Measurements from ENCODE around the gene HS3ST3B1.

Gene HS3ST3B1

DNA sequence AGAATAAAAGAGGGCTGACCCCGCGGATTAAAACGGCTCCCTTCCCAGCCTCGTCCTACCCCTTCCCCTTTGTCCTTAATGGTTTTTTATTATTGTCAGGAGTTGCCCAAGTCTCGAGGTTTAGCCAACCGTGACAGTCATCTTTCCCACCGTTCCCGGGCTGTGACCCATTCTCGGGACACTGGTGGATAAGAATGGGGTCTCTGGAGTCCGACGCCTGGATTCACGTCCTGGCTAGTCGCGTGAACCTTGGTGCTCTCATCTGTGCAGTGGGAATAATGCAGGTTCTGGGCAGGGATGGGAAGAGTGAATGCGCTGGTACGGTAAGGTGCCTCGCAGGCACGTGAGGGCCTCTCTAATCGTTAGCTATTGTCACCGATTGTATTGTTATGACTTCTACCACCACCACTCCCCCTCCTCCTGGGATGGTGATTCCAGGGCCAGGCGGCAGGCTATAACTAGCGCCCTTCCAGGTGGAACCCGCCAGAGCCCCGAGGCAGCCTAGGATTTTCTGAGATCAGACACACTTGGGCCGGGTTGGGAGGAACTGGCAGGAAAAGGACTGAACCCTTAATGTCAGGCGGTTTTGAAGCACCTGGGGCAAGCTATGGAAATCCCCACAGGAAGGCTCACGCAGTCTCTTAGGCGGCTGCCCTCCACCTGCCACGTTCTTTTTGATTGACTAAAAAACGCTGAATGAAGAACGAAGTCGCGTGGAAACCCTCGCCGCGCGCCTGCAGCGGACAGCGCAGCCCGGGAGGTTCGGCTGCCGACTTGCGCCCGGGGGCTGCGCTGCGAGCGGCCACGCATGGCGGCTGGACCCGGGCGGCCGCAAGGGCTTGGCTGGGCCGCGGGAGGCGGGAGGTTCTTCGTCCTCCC, 2.7 kb downstream of the HS3ST3B1 start:
- no peak for DNase-seq (ENCODE audit: low read depth in 3 of 3, low spot score in 1 of 3)

DNA sequence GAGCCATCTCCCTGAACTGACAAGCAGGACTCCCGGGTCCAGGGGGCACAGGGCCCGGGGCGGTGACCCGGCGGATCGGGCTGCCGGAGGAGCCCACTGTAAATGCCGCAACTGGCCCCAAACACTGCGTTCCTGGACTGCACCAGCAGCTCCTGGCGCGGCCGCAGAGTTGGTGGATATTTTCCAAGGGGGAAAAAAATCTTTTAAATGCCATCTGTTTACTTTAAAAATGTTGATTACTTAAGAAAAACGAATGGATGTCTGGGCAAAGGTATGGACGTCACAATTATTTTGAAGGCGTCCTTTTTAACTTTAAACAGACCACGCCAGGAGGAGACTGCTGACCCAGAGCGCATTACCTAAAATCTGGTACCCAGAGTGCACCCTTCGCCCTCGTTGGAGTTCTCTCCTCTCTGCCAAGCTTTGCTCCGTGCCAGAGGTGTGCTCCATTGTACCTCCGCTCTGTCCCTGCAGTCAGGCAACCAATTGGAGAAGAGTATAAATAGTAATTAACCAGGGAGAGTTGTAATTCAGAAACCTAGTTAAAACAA, 3.4 kb downstream of the HS3ST3B1 start:
- DNase-seq (ENCODE audit: low read depth in 3 of 3, low spot score in 1 of 3): no peak

DNA sequence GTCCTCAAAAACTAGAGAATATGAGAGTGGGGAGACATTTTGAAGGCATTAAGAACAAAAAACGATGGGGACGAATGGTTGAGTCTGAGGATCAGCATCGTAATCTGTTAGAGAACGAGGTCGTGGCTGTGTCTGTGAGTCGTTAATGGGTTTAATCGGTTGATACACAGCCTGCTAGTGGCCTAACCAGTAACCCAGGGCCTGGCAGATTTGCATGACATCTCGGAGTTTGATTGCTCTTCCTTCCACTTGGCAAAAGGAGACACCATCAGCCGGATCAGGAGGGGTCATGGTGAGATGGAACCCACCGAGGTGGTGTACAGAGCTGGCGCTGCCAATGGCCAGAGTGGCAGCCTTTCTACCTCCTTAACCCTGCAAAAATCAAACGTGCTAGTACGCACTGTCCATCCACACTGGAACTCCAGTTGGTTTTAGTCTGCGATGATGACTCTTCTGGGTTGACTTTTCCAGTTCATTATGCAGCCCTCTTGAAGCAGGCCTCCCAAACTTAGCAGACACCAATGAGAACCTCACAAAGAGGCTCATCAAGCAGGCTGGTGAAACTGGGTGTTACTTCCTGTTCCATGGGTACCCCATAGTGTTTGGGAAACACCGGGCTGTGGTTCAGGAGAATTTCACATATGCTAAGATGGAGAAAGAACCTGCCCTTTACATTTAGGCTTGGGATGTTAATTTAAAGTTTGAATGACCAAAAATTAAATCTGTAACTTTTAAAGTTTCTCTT, 4.1 kb downstream of the HS3ST3B1 start:
- DNase-seq (ENCODE audit: low read depth in 3 of 3, low spot score in 1 of 3): no peak

DNA sequence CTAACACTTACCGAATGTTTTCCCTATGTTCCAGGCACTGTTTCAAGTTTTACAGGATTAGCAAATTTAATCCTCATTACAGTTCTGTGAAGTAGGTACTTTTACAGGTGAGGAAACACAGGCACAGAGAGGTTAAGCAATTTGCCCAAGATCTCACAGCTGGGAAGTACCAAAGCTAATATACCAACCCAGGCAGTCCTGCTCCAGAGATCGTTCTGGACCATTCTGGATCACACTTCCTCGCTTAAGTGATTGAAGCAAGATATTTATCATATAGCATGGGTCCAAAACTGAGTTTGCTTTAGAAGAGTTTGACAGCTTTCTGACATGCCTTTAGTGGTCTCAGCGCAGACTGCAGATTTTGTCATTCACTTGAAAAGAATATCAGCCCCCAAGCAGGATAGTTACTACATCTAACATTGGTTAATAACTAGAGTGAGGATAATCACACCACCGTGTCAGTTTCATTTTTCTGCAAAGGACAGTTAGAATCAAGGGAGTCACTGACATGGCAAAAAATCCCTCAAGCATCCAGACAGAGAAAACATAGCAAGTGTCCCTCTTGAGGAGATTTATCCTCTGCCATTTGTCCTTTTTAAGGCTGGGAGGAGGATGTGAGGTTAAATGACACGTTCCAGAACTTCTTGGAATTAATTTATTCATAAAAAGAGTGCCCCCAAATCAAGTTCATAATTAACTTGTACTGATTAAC, 5.1 kb downstream of the HS3ST3B1 start:
- DNase-seq (ENCODE audit: low read depth in 3 of 3, low spot score in 1 of 3): no peak

DNA sequence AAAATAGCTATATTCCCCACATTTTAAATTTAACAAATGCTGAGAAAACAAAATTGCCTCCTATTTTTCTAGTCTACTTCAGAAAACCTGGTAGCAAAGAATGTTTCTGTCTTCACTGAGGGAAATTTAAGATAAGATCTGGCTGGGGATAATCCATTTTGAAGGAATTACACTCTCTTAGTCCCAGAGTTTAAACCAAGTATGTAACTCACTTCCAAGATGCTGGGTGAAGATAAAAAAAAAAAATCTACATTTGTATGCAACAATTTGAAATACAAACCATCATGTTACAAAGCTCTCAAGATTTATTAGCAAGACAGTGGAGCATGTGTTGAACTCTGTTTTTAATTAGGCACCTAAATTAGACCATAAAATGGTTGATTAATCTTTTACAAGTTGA, 5.7 kb downstream of the HS3ST3B1 start:
- no peak for DNase-seq (ENCODE audit: low read depth in 3 of 3, low spot score in 1 of 3)

DNA sequence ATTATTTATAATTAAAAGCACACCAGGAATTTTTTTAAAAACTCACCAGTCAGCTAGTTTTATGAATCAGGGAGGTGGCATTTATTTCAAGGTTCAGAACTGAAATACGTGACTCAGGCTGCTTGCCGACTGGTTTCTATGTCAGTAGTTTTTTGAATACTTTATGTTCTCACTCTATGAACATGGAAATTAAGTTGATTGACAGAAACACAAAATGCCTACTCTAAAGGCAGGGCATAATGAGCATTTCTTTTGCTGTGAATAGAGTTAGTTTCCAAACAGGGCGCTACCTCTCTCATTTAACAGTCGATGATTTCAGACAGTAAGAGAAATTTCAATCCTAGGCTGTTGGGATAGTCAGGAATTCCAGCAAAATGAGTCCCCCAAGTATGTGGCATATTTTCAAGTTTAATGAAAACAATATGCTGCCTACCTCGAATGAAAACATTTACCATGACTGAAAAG, 6.7 kb downstream of the HS3ST3B1 start:
- DNase-seq (ENCODE audit: low read depth in 3 of 3, low spot score in 1 of 3): no peak

DNA sequence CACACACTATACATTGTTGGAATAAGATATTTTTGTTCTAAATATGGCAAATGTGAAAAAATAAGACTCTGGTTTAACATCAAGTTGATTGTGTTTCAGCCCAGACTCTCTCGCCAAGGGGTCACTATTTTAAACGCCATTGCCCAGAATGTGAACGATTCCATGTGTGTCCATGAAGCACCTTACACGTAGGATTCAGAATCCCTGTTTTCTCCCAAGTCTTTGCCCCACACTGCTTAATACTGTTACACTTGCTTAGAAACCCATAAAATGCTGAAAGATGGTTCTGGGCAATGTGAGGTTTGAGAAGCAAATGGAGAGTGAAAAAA, 7.7 kb downstream of the HS3ST3B1 start:
- DNase-seq (ENCODE audit: low read depth in 3 of 3, low spot score in 1 of 3): no peak

DNA sequence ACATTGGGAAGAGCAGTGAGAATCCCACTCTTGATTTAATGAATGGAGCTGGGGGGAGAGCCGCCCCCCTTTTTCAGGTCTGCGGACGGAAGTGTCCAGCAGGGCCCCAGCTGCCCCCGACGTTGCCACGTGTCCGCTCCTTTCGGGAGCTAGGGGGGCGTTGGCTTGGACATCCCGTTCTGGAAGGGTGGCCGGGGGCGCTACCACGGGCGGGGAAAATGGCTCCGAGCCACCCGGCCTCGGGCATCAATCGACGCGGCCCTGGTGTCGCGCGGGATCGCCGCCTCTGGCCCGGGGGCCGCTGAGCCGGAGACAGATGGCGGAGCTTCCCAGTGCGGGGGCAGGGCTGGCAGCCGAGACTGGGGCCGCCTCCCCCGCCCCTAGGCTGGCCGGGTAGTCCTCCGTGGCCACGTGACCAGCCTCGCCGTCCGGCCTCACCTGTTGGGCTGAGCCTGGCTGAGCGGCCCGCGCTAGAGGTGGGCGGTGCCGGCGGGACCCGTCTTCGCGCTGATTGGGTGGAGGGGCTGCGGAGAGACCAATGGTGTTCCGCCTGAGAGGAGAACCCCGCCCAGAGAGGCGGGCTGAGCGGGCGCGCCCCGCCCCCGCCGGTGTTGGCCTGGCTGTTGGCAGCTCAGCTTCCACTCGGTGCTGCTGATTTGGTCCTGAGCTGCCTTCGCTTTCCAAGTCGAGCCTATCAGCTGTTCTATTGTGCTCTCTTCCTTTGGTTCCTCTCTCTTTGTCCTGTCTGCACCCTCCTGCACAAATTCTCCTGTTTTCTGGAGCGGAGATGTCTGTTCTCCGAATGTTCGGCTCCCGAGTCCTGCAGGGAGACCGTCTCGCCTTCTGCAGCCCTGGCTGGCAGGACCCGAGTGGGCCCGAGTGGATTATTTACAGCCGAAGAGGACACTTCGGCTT, 8.3 kb downstream of the HS3ST3B1 start:
- DNase-seq (ENCODE audit: low read depth in 3 of 3, low spot score in 1 of 3): peak; percentile 77 to 90 (median 85)

DNA sequence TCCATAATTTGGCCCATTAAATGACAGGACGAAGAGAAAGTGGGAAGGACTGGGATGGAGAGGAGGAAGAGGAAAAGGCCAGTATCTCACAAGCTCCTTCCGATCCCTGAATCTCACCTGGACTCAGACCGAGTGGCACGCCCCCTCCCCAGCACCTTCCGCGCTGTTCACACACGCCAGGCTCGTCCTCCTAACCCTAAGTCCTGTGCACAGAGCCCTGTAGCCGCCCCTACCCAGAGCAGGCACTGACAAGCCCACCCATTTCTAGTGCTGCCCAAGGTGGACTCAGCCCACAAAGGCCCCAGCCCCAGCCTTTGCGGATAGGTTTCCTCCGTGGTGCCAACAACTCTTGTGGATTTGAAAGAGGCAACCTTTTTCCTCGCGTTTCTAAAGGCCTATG, 9.2 kb downstream of the HS3ST3B1 start:
- no peak for DNase-seq (ENCODE audit: low read depth in 3 of 3, low spot score in 1 of 3)

DNA sequence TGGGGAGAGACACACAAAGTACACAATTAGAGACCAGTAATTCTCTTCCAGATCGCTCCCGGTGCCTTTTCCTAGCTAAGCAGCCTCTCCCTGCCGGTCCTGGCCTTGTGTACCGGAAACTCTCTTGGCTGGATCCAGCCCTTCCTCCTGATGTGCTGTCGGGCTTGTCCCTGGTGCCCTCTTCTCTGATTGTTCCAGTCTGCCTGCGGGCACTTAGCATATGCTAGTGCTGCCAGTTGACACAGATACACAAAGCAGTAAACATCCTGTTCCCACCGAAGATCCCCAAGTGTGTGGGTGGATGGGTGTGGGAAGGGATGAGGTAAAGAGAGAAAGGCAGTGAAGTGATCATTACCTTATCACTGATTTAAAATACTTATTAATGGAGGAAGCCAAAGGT, 9.7 kb downstream of the HS3ST3B1 start:
- no peak for DNase-seq (ENCODE audit: low read depth in 3 of 3, low spot score in 1 of 3)

DNA sequence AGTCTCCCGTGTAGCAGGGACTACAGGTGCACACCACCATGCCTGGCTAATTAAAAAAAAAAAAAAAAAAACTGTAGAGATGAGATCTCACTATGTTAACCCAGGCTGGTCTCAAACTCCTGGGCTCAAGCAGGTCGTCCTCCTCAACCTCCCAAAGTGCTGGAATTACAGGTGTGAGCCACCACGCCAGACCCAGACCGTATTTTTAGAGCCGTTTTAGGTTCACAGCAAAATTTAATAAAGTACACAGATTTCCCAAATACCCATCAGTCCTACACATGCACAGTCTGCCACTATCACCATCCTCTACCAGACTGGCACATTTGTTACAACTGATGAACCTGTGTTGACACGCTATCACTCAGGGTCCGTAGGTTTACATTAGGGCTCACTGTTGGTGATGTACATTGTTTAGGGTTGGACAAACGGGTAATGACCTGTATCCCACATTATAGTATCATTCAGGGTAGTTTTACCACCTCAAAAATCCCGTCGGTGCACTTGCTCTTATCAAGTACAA, 10.4 kb downstream of the HS3ST3B1 start:
- no peak for DNase-seq (ENCODE audit: low read depth in 3 of 3, low spot score in 1 of 3)

DNA sequence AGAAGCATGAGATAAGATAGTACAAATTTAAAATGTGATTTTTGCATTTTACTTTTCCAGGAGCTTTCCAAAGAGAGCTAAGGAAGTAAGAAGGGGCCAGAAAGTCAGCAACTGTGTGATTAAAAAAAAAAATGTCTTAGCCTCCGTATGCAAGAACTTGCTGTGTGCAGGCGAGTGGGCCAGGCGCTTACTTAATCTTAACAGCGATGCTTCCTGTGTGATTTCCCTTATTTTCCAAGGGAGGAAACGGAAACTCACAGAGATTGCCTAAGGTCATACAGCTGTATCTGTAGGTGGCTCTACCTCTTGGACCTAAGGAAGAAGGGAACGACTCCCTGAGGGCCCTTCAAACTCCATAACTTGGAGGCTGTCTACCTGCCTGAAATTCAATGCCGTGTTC, 11.1 kb downstream of the HS3ST3B1 start:
- no peak for DNase-seq (ENCODE audit: low read depth in 3 of 3, low spot score in 1 of 3)

DNA sequence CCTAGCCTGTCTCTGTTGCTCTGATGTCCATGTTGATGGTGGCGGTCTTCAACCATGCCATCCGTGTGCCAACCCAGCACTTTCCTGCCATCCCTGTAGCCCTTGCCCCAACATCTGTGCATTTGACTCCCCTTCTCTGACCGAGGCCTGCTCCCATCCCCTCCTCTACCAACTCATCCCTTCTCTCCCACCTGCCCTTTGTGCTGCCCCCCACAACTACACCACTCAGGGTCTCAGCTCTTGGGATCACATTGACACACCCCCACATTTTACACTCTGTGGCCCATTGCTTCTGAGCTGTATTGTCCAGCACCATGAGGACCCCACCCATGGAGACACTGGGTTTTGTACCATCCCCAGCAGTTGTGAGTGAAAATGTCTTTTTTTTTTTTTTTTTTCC, 11.6 kb downstream of the HS3ST3B1 start:
- no peak for DNase-seq (ENCODE audit: low read depth in 3 of 3, low spot score in 1 of 3)

DNA sequence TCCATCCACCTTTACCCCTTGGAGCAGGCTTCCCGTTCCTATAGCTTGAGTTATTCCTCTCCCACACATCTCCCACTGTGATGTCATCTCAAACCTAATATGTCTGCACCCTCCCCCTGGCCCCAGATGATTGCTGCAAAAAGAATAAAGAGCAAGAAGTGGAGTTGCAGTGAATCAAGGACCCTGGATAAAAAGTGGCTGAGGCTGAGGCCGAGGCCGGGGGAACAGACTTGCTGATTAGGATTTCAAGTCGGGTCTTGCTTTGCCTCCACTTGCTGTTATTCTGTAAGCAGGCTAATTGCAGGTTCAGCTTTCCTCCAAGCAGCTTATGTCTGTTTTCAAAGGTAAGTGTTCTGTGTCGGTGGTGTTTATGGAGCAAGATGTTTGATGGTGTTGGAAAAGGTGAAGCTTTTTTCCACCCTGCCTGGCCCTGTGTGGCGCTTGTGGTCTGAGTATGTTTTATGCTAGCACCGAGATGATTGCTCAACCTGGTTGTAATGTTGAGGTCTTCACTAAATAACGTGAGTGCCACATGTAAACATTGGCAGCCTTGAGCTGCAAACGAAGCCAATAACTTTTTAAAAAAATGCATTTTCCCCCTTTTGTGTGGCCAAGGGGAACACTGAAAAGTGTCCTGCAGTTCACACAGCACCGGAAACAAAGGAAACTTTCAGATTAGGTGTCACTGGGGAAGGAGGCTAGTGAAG, 15.4 kb downstream of the HS3ST3B1 start:
- DNase-seq (ENCODE audit: low read depth in 3 of 3, low spot score in 1 of 3): no peak

DNA sequence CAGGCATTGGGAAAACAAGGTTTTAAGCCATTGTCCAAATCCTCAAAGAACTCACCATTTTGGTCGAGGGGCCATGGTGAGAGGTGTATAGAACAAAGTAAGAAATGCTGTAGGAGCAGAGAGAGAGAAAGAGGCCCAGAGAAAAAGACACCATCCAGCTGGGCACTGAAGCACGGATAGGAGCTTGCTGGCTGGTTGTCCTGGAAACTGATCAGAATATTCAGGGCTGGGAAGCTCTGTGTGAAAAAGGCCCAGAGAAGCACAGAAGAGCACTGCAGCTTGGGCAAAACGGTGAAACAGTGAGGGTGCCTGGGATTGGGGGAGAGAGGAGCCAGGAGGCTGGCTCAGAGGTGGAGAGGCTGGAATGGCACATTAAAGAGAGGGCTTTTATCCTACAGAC, 16.5 kb downstream of the HS3ST3B1 start:
- no peak for DNase-seq (ENCODE audit: low read depth in 3 of 3, low spot score in 1 of 3)

DNA sequence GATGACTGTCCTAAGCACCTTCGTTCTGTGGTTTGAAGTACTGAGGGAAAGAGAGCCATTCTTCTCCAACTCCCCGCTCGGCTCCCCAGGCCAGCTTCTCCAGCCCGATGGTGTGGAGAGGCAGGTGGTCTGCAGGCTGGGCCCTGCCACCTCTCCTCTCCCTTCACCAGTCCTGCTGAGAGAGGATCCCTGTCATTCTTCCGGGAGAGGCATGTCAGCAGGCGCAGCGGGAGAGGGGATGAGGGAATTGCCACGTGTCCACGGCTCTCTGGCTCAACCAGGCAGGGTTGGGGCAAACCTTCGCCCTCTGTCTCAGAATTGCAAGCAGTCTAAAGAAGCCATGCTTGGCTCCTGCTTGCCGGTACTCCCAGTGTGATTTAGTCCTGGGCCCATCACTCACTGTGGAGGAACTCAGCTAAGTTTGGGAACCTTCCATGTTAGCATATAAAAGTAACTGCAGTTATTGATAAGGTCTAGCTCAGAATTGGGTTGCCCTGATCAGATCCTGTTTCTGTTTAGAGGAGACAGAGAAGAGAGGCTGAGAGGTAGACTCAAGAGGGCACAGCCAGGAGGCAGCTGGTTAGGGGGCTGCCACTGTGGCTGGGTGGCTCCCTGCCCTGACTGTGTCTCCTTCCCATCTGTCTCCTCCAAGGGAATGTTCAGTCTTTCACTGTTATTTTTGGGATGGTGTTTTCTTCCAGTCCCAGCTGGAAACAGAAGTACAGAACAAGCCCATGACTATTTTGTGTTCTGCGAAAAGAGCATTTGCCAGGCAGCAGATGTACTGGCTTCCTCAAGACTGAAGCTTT, 17.4 kb downstream of the HS3ST3B1 start:
- DNase-seq (ENCODE audit: low read depth in 3 of 3, low spot score in 1 of 3): no peak

DNA sequence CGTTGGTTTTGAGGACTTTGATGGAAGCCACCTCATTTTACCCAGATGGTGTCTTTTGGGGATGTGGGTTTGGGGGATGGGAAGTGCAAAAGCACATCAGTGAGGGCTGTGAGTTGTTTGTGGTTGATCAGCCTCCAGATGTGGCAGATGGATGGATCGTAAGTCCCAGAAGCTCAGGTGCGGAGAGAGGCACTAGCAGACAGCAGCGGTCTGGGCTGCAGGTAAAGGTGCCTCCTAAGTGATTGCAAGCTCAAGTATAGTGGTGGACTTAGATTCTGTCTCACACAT, 18.0 kb downstream of the HS3ST3B1 start:
- no peak for DNase-seq (ENCODE audit: low read depth in 3 of 3, low spot score in 1 of 3)

DNA sequence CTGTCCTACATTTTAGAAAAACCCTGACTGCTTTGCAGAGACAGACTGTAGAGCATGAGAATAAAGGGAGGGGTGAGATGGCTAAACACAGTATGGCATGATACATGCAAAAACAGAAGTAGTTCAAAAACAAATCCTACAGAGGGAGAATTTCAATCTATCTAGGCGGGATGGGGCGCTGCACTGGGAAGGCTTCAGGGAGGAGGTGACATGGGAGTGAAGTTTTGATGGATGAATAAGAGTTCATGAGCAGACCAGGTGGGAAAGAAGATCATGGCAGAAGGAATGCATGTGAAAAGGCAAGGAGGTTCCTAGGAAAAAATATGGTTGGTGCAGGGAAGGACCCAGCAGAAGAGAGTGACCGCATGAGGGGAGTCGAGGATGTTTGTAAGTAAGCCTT, 19.2 kb downstream of the HS3ST3B1 start:
- no peak for DNase-seq (ENCODE audit: low read depth in 3 of 3, low spot score in 1 of 3)

All from stimulated activated CD4-positive, alpha-beta T cell treated with anti-CD3 and anti-CD28 coated beads, TNF-alpha, amount 100 ng/mL, for 1 hour (primary cell).